Measurements from ENCODE around the gene HABP4. TPM values are rescaled to one million over a fixed set of nuclear protein-coding genes. Genes with fewer than 3 reads are reported as not detected.

Gene HABP4
- total RNA-seq, 1 donor from 2014 or later, result 41.2 TPM

GRCh38 chr9:96417051-96417586 lies 32.9 kb upstream of the HABP4 start:
- TF ChIP-seq CTCF (conservative IDR thresholded peaks at IDR 0.05; ENCODE audit: low read depth, low read length), result peak; percentile 12
- no peak for DNase-seq (ENCODE audit: low read depth)
- H3K4me3 ChIP-seq (ENCODE audit: low read depth, low read length), result peak overlapping the region; percentile 72

GRCh38 chr9:96417661-96418082 lies 32.3 kb upstream of the HABP4 start:
- no peak for DNase-seq (ENCODE audit: low read depth)
- TF ChIP-seq CTCF (conservative IDR thresholded peaks at IDR 0.05; ENCODE audit: low read depth, low read length), result no peak
- H3K4me3 ChIP-seq (ENCODE audit: low read depth, low read length), result peak overlapping the region; percentile 72

DNA sequence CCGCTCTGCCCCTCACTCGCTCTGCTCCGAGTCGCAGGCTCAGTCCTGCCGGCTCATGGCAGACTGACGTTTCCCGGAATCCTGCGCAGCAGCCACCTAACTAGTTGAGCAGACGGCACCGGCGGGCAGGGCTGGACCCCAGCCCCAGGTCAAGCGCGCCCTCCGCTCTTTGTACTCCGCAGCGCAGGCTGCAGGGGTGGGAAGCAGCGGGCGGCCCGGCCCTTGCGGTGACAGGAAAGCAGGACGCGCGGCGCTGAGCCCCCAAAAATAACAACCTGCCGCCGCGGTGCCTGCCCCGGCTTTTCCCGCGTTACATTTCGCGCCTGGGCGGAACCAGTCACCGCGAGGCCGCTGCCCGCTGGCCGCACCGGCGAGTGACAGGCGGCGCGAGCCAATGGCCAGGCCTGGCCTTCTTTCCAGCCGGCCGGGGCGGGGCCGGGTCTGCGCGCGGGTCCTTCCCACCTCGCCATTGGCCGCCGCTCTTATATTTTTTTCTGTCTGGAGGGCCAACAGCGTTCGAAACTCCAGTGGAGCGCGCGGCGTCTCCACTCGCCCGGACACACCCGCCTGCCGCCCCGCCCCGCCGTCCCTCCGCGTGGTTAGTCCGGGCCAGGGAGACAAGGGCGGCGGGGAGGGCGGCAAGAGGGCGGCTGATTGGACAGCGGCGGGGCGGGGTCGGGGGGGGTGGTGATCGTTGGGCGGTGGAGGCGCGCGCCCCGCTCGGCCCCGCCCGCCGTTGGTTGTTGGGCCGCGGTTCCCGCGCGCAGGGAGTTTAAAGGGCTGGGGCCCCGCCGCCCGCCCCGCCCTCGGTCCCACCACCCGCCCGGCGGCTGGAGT lies 31.7 kb upstream of the HABP4 start, which contains the start of gene ZNF367:
Gene ZNF367, minus strand, starts transcription at position 288 of the 837 bp plus-strand sequence. CDS start 338 bp downstream, outside the sequence.
- no peak for TF ChIP-seq CTCF (conservative IDR thresholded peaks at IDR 0.05; ENCODE audit: low read depth, low read length)
- H3K4me3 ChIP-seq (ENCODE audit: low read depth, low read length), result peak within 1 kb of the TSS; percentile 72
- DNase-seq (ENCODE audit: low read depth), result no peak

DNA sequence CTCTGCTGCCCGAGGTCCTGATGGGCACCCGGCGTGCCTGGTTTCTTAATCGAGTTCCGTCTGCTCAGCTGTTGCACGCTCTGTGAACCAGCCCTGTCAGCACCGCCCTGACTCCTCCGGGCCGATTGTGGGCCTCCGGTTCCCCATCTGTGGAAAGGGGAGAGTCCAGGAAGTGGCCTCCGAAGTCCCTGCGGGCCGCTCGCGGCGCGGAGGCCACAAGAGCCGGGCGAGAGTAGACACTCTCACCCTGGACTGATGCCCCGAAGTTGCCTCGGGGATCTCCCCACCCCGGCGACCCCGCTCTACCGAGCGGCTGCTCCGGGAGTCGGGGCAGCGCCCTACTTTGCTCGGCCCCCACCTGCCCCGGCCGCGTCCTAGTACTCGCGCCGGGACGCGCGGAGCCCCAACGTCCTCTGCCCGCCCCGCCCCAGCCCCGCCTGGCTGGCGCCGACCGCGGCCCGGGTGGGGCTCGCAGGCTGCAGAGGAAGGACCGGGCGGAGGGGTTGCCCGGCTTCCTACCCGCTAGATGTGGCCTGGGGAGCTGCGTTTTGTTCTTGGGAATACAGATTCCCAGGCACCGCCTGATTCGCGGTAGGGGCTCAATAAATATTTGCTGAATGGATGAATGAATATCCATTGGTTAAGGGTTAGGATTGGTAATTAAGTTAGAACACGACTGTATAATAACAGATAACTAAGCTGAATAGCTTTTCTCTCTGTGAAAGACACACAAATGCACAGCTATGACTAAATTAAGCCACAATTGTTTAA lies 30.9 kb upstream of the HABP4 start:
- peak overlapping the region; percentile 72 for H3K4me3 ChIP-seq (ENCODE audit: low read depth, low read length)
- TF ChIP-seq CTCF (conservative IDR thresholded peaks at IDR 0.05; ENCODE audit: low read depth, low read length), result no peak
- no peak for DNase-seq (ENCODE audit: low read depth)

DNA sequence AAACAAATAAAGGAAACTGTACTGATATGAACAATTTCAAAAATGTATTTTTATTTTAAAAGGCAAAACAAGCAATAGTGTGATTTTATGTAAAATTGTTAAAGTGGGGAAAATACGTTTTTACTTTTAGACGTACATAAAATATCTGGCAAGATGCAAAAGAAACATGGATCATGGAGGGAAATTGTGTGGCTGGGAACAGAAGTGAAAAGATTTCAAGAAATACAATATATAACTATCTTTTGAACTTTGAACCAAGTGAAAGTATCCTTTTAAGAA lies 30.3 kb upstream of the HABP4 start:
- DNase-seq (ENCODE audit: low read depth), result no peak
- TF ChIP-seq CTCF (conservative IDR thresholded peaks at IDR 0.05; ENCODE audit: low read depth, low read length), result no peak
- H3K4me3 ChIP-seq (ENCODE audit: low read depth, low read length), result peak overlapping the region; percentile 72

GRCh38 chr9:96420468-96421219 lies 29.3 kb upstream of the HABP4 start:
- DNase-seq (ENCODE audit: low read depth), result peak; percentile 99
- no peak for TF ChIP-seq CTCF (conservative IDR thresholded peaks at IDR 0.05; ENCODE audit: low read depth, low read length)
- no peak overlapping the region for H3K4me3 ChIP-seq (ENCODE audit: low read depth, low read length)
